GM18508 (cell line): ENCODE results near the gene ARHGAP26.
A peak's percentile ranks its signal among the peaks of the same experiment; 100 is the strongest.

Source experiments
- ATAC-seq: cut with Tn5 transposase; IDR thresholded peaks from one replicate; pipeline ENCODE4 v1.9.1; 2021; ENCODE audit warnings: moderate number of reproducible peaks; ENCODE audit not compliant: insufficient read depth, unreplicated experiment

The ARHGAP26 gene

GRCh38 chr5:143159031-143159430 lies 388.9 kb downstream of the ARHGAP26 start:
- no peak for ATAC-seq

- ATAC-seq, result no peak
Measured at GRCh38 chr5:143161885-143162540, 391.8 kb downstream of the ARHGAP26 start.

- no peak for ATAC-seq
Measured at GRCh38 chr5:143162810-143163209, 392.6 kb downstream of the ARHGAP26 start.

GRCh38 chr5:143164557-143164956 lies 394.4 kb downstream of the ARHGAP26 start:
- no peak for ATAC-seq

- ATAC-seq, result no peak
Measured at GRCh38 chr5:143165049-143165880, 395.1 kb downstream of the ARHGAP26 start.

- no peak for ATAC-seq
Measured at GRCh38 chr5:143166090-143166489, 395.9 kb downstream of the ARHGAP26 start.

- ATAC-seq, result no peak
Measured at GRCh38 chr5:143166661-143167420, 396.7 kb downstream of the ARHGAP26 start.

- no peak for ATAC-seq
Measured at GRCh38 chr5:143168171-143168741, 398.1 kb downstream of the ARHGAP26 start.

- no peak for ATAC-seq
Measured at GRCh38 chr5:143168921-143169810, 399.0 kb downstream of the ARHGAP26 start.

GRCh38 chr5:143170104-143170503 lies 399.9 kb downstream of the ARHGAP26 start:
- no peak for ATAC-seq

- ATAC-seq, result no peak
Measured at GRCh38 chr5:143170977-143171376, 400.8 kb downstream of the ARHGAP26 start.

- no peak for ATAC-seq
Measured at GRCh38 chr5:143172739-143173138, 402.6 kb downstream of the ARHGAP26 start.

GRCh38 chr5:143173139-143173889 lies 403.1 kb downstream of the ARHGAP26 start:
- ATAC-seq, result no peak

- peak; percentile 98 for ATAC-seq
Measured at GRCh38 chr5:143174714-143175398, 404.7 kb downstream of the ARHGAP26 start.

- no peak for ATAC-seq
Measured at GRCh38 chr5:143176048-143176447, 405.9 kb downstream of the ARHGAP26 start.

GRCh38 chr5:143177263-143177983 lies 407.2 kb downstream of the ARHGAP26 start:
- ATAC-seq, result no peak

- no peak for ATAC-seq
Measured at GRCh38 chr5:143179126-143179740, 409.1 kb downstream of the ARHGAP26 start.
